GM12878 (cell line): ENCODE data around the gene SUSD5. TPM values are rescaled to one million over a fixed set of nuclear protein-coding genes. Genes with fewer than 3 reads are reported as not detected.

Source experiments
- ATAC-seq: fragments of 200-7000 bp; cut with Tn5 transposase; 3 replicates; pipeline ENCODE4 v1.9.1; 2020; ENCODE audit warnings: mild to moderate bottlenecking, moderate library complexity
- BruUV-seq: library from RNA; stranded (reverse); fragments of 400-500 nt; replicated peaks from 2 replicates; lab custom pipeline; 2021; lab: Mats Ljungman, UMichigan
- CTCF ChIA-PET: fragments of 300-600 bp; sonication (Branson Sonifier 250); formaldehyde crosslinking; extraction: SDS; loops from one replicate; lab custom pipeline; 2021; ENCODE audit warnings: inconsistent platforms; lab: Yijun Ruan, JAX
- POLR2A ChIA-PET: fragments of 350-600 bp; formaldehyde crosslinking; extraction: SDS; loops from one replicate; lab custom pipeline; 2021; ENCODE audit warnings: inconsistent platforms; lab: Charles Lee
- RAD21 ChIA-PET: fragments of 300-600 bp; sonication (Branson Sonifier 250); formaldehyde crosslinking; loops from one replicate; lab custom pipeline; 2023; ENCODE audit warnings: antibody characterized with exemption; ENCODE audit not compliant: unreplicated experiment; lab: Charles Lee
- SMC1A ChIA-PET: fragments of 300-600 bp; sonication (Branson Sonifier 250); formaldehyde crosslinking; loops from one replicate; lab custom pipeline; 2023; ENCODE audit not compliant: unreplicated experiment, uncharacterized antibody; lab: Charles Lee
- DNase-seq: peaks from one replicate; pipeline ENCODE4 v3.0.0-alpha.2; 2011; ENCODE audit warnings: low read depth, low spot score
- FAIRE-seq: peaks from 3 replicates; lab custom pipeline; 2011; peaks lifted over from hg19 to GRCh38; lab: Jason Lieb, UNC
- H2AFZ ChIP-seq: 2 replicates; pipeline ENCODE4 v1.6.0; 2011; ENCODE audit warnings: low read depth, low read length, control low read depth; ENCODE audit not compliant: control insufficient read depth
- H3K27ac ChIP-seq: 2 replicates; pipeline ENCODE4 v1.5.1; 2011; ENCODE audit warnings: control low read depth; ENCODE audit not compliant: control insufficient read depth, insufficient read depth
- H3K27me3 ChIP-seq, 2 experiments: replicated peaks in 1 of 2; 2 replicates each; pipeline versions ENCODE4 v1.6.0 to v1.6.1; 2011; ENCODE audit warnings: low read length in 1 of 2; ENCODE audit not compliant: control insufficient read depth in 2 of 2, insufficient read depth in 2 of 2
- H3K36me3 ChIP-seq, 2 experiments: 2 replicates each; pipeline ENCODE4 v1.5.1; 2011; ENCODE audit warnings: low read length in 1 of 2; ENCODE audit not compliant: control insufficient read depth in 2 of 2, insufficient read depth in 2 of 2
- H3K4me1 ChIP-seq: 2 replicates; pipeline ENCODE4 v1.6.1; 2011; ENCODE audit warnings: mild to moderate bottlenecking, low read length, moderate library complexity, mixed read lengths; ENCODE audit not compliant: control insufficient read depth, insufficient read depth
- H3K4me2 ChIP-seq: 2 replicates; pipeline ENCODE4 v1.6.0; 2011; ENCODE audit warnings: control low read depth; ENCODE audit not compliant: control insufficient read depth, insufficient read depth
- H3K4me3 ChIP-seq: fragments of 200-600 bp; sonication (generic); 2 replicates; pipeline ENCODE4 v1.5.1; 2016
- H3K79me2 ChIP-seq: 2 replicates; pipeline ENCODE4 v1.6.0; 2011; ENCODE audit warnings: low read length; ENCODE audit not compliant: control insufficient read depth, insufficient read depth
- H3K9ac ChIP-seq: 2 replicates; pipeline ENCODE4 v1.8.0; 2011; ENCODE audit warnings: low read length, control low read depth, mixed read lengths; ENCODE audit not compliant: control insufficient read depth, insufficient read depth
- H3K9me3 ChIP-seq: replicated peaks from 3 replicates; pipeline ENCODE4 v1.5.1; 2011; ENCODE audit warnings: mild to moderate bottlenecking, low read length; ENCODE audit not compliant: control insufficient read depth, insufficient read depth
- H4K20me1 ChIP-seq: 2 replicates; pipeline ENCODE4 v1.6.0; 2011; ENCODE audit not compliant: control insufficient read depth, insufficient read depth
- CBX3 ChIP-seq: fragments of 200-600 bp; sonication (generic); IDR thresholded peaks from 2 replicates; pipeline ENCODE4 v1.6.1; 2016; ENCODE audit warnings: low read depth, borderline replicate concordance
- HCFC1 ChIP-seq: fragments of 150-350 bp; IDR thresholded peaks from 2 replicates; pipeline ENCODE4 v1.6.1; 2014; ENCODE audit warnings: low read length
- NFIC ChIP-seq: IDR thresholded peaks from 2 replicates; pipeline ENCODE4 v1.6.1; 2012; ENCODE audit warnings: low read depth, mild to moderate bottlenecking, inconsistent platforms, low read length, moderate library complexity
- SRF ChIP-seq, 2 experiments: IDR thresholded peaks; 2 replicates each; pipeline ENCODE4 v1.6.1; 2011; ENCODE audit warnings: low read depth in 2 of 2, low read length in 2 of 2, mild to moderate bottlenecking in 1 of 2, moderate library complexity in 1 of 2
- WGBS: methylation state at CpG from one replicate; pipeline ENCODE4 v1.1.6; 2016; ENCODE audit warnings: low lambda C conversion rate; ENCODE audit not compliant: insufficient replicate concordance, insufficient coverage; ENCODE audit errors: missing lambda C conversion rate; 5-methylcytosine and 5-hydroxymethylcytosine counted together
- in situ Hi-C: fragments of 300-500 bp; cut with MboI; formaldehyde crosslinking; loops from 9 replicates; pipeline ENCODE4 v1.14.3; 2018; ENCODE audit warnings: mixed read lengths
- intact Hi-C: fragments of 100-400 bp; cut with micrococcal nuclease; formaldehyde crosslinking; loops from one replicate; pipeline ENCODE4 v1.14.2; 2022; ENCODE audit not compliant: unreplicated experiment
- polyA plus RNA-seq, 11 experiments: library from polyadenylated mRNA; depleted of rRNA in 4 of 11; unstranded in 6 of 11; stranded (reverse) in 5 of 11; fragments of >200 nt; fragmentation: Nextera tagmentation in 4 of 11; fragmentation: Illumina TruSeq in 1 of 11; extraction: Ambion mirVana in 4 of 11; extraction: Trizol in 1 of 11; gene quantifications; 1 replicate in 1 of 11; 2 replicates in 10 of 11; pipeline versions ENCODE4 v1.2.1 to v1.2.3, GENCODE V29; 2011 to 2016; ENCODE audit warnings: inconsistent platforms in 2 of 11, missing spikeins in 2 of 11, low read depth in 1 of 11
- total RNA-seq, 4 experiments: library from RNA; depleted of rRNA in 3 of 4; stranded (reverse); fragments of >200 nt in 3 of 4; fragmentation: Illumina TruSeq in 1 of 4; extraction: Trizol in 1 of 4; gene quantifications; 2 replicates each; pipeline versions ENCODE4 v1.2.1 to v1.2.3, GENCODE V29; 2013 to 2021
- TF ChIP-seq, protein P1 (sequence below): fragments of 450-650 bp; IDR thresholded peaks from 2 replicates; pipeline ENCODE4 v1.6.1; 2016; ENCODE audit warnings: mild to moderate bottlenecking, moderate library complexity, borderline replicate concordance
- TF ChIP-seq, protein P2 (sequence below): IDR thresholded peaks from 2 replicates; pipeline ENCODE4 v1.6.1; 2011; ENCODE audit warnings: mild to moderate bottlenecking, low read depth, low read length, moderate library complexity; ENCODE audit not compliant: insufficient replicate concordance
- TF ChIP-seq, protein P3 (sequence below): fragments of 450-650 bp; conservative IDR thresholded peaks from 2 replicates; pipeline ENCODE4 v1.6.1; 2017; ENCODE audit warnings: mild to moderate bottlenecking, moderate library complexity
- TF ChIP-seq, protein P4 (sequence below): fragments of 450-650 bp; IDR thresholded peaks from 2 replicates; pipeline ENCODE4 v1.6.1; 2017; ENCODE audit warnings: borderline replicate concordance
- TF ChIP-seq, protein P5 (sequence below): fragments of 150-350 bp; IDR thresholded peaks from 2 replicates; pipeline ENCODE4 v1.6.1; 2014; ENCODE audit warnings: mild to moderate bottlenecking, low read depth, low read length

The SUSD5 gene
- total and polyA plus RNA-seq, 10 of the 15 experiments (the other 5 are each of a cell fraction or from before 2014, with no cell fraction given) = 0.01 to 0.05 (median 0.03) TPM; not detected in 4

DNA sequence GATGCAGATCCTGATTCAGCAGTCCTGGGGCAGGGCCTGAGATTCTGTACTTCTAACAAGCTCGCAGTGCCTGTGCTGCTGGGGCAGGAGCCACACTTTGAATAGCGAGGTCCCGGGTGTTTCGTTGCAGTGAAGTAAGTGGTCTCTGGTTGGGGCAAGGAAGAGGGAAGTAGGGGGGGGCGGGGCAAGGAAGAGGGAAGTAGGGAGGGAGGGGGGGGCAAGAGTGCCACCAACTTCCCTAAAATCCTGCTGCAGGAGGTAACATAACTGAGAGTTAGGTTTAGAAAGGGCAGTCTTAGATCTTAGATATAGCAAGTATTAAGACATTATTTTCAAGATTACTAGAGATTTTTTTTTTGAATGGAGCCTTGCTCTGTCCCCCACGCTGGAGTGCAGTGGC is 69.3 kb downstream of the SUSD5 start (continued):
- TF ChIP-seq, protein P1, sequence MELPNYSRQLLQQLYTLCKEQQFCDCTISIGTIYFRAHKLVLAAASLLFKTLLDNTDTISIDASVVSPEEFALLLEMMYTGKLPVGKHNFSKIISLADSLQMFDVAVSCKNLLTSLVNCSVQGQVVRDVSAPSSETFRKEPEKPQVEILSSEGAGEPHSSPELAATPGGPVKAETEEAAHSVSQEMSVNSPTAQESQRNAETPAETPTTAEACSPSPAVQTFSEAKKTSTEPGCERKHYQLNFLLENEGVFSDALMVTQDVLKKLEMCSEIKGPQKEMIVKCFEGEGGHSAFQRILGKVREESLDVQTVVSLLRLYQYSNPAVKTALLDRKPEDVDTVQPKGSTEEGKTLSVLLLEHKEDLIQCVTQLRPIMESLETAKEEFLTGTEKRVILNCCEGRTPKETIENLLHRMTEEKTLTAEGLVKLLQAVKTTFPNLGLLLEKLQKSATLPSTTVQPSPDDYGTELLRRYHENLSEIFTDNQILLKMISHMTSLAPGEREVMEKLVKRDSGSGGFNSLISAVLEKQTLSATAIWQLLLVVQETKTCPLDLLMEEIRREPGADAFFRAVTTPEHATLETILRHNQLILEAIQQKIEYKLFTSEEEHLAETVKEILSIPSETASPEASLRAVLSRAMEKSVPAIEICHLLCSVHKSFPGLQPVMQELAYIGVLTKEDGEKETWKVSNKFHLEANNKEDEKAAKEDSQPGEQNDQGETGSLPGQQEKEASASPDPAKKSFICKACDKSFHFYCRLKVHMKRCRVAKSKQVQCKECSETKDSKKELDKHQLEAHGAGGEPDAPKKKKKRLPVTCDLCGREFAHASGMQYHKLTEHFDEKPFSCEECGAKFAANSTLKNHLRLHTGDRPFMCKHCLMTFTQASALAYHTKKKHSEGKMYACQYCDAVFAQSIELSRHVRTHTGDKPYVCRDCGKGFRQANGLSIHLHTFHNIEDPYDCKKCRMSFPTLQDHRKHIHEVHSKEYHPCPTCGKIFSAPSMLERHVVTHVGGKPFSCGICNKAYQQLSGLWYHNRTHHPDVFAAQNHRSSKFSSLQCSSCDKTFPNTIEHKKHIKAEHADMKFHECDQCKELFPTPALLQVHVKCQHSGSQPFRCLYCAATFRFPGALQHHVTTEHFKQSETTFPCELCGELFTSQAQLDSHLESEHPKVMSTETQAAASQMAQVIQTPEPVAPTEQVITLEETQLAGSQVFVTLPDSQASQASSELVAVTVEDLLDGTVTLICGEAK = no peak
- TF ChIP-seq HCFC1 = no peak
- no peak for TF ChIP-seq SRF (IDR thresholded peaks at IDR 0.05; ENCODE audit: low read depth in 2 of 2, low read length in 2 of 2)

DNA sequence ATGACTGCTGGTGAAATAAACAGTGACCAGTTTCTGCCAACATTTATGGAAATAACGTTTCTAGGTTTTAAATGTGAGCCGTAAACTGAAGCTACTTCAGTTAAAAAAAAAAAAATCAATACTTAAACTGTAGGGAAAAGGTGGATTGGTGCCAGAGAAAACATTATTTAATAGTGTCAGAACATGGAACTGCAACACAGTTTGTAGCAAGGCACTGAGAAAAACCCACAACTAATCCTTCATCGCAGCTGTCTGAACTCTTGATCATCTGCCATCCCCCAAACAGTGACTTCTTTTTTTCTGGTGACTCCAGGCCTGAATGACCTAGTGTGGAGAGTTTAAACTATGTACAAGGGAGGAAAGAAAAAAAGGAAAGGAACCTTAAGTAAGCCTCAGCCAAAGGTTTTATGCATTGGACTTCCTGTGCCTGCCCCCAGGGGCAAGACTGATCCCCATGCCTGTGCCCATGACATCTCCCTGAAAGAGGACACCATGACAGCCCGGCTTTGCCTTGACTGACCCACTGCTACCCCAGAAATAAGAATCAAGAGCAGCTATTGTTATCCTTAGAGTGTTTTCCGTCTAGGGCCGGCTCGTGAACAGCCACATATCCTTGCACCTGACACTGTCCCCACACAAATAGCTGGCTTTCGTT is 71.7 kb downstream of the SUSD5 start:
- DNase-seq (no peak), FAIRE-seq (no peak), ATAC-seq (no peak)
- intact Hi-C loops (no loop called here), in situ Hi-C loops (no loop called here)
- ChIA-PET RAD21 (no interaction called here), SMC1A (interaction anchor here (0.8 to 1.1 kb wide), 2 partner anchors 11 kb away, joined by 3 read pairs; no protein-coding TSS in a partner anchor), POLR2A (no interaction called here), CTCF (interaction anchor here (0.7 to 13.7 kb wide), 3 partner anchors 14 to 639 kb away, joined by 3 to 136 read pairs (median 3); no protein-coding TSS in a partner anchor)
- H3K4me2 ChIP-seq = no peak overlapping the region
- H3K4me1 ChIP-seq = no peaks in the 10 kb centered on the region
- no peaks in the 10 kb centered on the region for H3K9me3 ChIP-seq
- H3K27ac ChIP-seq = no peak overlapping the region
- no peaks in the 10 kb centered on the region for H3K79me2 ChIP-seq
- no TSS peak for BruUV-seq
- H2AFZ ChIP-seq = no peak overlapping the region
- no peak overlapping the region for H3K4me3 ChIP-seq
- no peaks in the 10 kb centered on the region for H3K27me3 ChIP-seq
- H3K9ac ChIP-seq = no peak overlapping the region
- H3K36me3 ChIP-seq = no peaks in the 10 kb centered on the region; a peak in 1 of 4 replicates
- H4K20me1 ChIP-seq = no peaks in the 10 kb centered on the region
- WGBS = 78% methylated on average over 8 of the region's 8 CpGs
- TF ChIP-seq, protein P2, sequence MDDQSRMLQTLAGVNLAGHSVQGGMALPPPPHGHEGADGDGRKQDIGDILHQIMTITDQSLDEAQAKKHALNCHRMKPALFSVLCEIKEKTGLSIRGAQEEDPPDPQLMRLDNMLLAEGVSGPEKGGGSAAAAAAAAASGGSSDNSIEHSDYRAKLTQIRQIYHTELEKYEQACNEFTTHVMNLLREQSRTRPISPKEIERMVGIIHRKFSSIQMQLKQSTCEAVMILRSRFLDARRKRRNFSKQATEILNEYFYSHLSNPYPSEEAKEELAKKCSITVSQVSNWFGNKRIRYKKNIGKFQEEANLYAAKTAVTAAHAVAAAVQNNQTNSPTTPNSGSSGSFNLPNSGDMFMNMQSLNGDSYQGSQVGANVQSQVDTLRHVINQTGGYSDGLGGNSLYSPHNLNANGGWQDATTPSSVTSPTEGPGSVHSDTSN = no peak
- TF ChIP-seq, protein P3, sequence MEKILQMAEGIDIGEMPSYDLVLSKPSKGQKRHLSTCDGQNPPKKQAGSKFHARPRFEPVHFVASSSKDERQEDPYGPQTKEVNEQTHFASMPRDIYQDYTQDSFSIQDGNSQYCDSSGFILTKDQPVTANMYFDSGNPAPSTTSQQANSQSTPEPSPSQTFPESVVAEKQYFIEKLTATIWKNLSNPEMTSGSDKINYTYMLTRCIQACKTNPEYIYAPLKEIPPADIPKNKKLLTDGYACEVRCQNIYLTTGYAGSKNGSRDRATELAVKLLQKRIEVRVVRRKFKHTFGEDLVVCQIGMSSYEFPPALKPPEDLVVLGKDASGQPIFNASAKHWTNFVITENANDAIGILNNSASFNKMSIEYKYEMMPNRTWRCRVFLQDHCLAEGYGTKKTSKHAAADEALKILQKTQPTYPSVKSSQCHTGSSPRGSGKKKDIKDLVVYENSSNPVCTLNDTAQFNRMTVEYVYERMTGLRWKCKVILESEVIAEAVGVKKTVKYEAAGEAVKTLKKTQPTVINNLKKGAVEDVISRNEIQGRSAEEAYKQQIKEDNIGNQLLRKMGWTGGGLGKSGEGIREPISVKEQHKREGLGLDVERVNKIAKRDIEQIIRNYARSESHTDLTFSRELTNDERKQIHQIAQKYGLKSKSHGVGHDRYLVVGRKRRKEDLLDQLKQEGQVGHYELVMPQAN = no peak
- no peak for TF ChIP-seq CBX3
- no peak for TF ChIP-seq NFIC
- TF ChIP-seq, protein P4, sequence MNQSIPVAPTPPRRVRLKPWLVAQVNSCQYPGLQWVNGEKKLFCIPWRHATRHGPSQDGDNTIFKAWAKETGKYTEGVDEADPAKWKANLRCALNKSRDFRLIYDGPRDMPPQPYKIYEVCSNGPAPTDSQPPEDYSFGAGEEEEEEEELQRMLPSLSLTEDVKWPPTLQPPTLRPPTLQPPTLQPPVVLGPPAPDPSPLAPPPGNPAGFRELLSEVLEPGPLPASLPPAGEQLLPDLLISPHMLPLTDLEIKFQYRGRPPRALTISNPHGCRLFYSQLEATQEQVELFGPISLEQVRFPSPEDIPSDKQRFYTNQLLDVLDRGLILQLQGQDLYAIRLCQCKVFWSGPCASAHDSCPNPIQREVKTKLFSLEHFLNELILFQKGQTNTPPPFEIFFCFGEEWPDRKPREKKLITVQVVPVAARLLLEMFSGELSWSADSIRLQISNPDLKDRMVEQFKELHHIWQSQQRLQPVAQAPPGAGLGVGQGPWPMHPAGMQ = no peak
- TF ChIP-seq, protein P5, sequence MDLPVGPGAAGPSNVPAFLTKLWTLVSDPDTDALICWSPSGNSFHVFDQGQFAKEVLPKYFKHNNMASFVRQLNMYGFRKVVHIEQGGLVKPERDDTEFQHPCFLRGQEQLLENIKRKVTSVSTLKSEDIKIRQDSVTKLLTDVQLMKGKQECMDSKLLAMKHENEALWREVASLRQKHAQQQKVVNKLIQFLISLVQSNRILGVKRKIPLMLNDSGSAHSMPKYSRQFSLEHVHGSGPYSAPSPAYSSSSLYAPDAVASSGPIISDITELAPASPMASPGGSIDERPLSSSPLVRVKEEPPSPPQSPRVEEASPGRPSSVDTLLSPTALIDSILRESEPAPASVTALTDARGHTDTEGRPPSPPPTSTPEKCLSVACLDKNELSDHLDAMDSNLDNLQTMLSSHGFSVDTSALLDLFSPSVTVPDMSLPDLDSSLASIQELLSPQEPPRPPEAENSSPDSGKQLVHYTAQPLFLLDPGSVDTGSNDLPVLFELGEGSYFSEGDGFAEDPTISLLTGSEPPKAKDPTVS = no peak
